22Rv1 (cell line): ENCODE measurements around the gene KRTAP10-11.
"Not testable (repeated sequence)": the region's sequence is repeated elsewhere in the genome, so short reads cannot be mapped to it uniquely, and the experiment has no call there.

Source experiments
- H3K27ac ChIP-seq: fragments of 450-650 bp; 2 replicates; pipeline ENCODE4 v1.5.1; 2017
- ZFX ChIP-seq: fragments of 450-650 bp; IDR thresholded peaks from 2 replicates; pipeline ENCODE4 v1.6.1; 2017; ENCODE audit warnings: antibody characterized with exemption, borderline replicate concordance
- TF ChIP-seq, protein P1 (sequence below): fragments of 450-650 bp; IDR thresholded peaks from 2 replicates; pipeline ENCODE4 v1.5.1; 2017; ENCODE audit warnings: mild to moderate bottlenecking

The KRTAP10-11 gene

DNA sequence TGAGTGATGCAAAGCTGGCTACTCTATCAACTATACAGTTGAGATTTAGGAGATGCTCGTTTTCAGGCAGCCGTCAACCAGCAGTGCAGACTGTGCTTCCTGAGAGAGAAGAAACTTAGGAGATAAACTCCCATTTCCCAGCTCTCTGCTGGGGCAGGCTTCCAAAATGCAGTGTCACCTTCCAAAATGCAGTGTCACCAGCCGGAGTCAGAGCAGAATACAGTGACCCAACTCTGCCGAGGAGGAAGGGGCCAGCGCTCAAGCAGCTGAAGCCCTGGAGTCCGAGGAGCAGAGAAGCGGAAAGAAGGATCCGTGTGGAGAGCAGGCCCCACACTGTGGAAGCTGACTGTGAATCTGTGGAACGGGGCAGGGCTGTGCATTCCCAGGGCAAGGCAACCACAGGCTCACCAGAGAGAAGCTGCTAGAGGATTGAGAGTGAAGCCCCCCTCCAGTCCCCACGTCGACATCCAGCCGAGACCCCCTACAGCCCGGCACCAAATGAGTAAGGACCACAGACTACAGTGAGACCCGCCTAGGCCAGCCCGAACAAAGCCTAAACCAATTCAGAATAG lies 36.5 kb downstream of the KRTAP10-11 start:
- H3K27ac ChIP-seq = no peak overlapping the region
- no peak for TF ChIP-seq ZFX
- TF ChIP-seq, protein P1, sequence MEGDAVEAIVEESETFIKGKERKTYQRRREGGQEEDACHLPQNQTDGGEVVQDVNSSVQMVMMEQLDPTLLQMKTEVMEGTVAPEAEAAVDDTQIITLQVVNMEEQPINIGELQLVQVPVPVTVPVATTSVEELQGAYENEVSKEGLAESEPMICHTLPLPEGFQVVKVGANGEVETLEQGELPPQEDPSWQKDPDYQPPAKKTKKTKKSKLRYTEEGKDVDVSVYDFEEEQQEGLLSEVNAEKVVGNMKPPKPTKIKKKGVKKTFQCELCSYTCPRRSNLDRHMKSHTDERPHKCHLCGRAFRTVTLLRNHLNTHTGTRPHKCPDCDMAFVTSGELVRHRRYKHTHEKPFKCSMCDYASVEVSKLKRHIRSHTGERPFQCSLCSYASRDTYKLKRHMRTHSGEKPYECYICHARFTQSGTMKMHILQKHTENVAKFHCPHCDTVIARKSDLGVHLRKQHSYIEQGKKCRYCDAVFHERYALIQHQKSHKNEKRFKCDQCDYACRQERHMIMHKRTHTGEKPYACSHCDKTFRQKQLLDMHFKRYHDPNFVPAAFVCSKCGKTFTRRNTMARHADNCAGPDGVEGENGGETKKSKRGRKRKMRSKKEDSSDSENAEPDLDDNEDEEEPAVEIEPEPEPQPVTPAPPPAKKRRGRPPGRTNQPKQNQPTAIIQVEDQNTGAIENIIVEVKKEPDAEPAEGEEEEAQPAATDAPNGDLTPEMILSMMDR = no peak

DNA sequence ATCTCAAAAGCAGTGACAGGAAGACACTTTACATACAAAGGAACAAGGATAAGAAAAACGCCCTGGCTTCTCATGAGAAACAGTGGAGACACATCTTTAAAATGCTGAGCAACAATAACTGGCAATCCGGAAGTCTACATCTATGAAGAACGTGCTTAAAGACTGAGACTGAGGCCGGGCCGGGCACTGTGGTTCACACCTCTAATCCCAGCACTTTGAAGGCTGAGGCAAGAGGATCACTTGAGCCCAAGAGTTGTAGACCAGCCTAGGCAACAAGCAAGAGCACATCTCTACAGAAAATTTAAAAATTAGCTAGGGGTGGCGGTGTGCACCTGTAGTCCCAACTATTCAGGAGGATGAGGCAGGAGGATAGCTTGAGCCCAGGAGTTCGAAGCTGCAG lies 37.9 kb downstream of the KRTAP10-11 start:
- TF ChIP-seq ZFX = no peak
- TF ChIP-seq, protein P1 = no peak
- no peak overlapping the region for H3K27ac ChIP-seq

DNA sequence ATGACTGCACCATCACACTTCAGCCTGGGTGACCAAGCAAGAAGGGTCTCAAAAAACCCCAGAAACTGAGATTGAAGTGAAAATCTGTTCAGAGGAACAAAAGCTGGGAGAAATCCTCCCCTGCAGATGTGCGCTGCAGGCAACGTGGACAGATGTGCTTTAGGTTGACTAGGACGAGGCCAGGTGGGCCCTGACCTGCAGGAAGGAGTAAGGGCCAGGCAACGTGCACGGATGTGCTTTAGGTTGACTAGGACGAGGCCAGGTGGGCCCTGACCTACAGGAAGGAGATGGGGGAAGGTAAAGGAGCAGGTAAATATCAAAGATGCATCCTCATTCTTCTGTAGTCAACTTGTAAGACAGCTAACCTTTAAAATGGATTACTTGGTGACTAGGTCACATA lies 38.3 kb downstream of the KRTAP10-11 start:
- TF ChIP-seq, protein P1 = no peak
- no peak for TF ChIP-seq ZFX
- no peak overlapping the region for H3K27ac ChIP-seq

DNA sequence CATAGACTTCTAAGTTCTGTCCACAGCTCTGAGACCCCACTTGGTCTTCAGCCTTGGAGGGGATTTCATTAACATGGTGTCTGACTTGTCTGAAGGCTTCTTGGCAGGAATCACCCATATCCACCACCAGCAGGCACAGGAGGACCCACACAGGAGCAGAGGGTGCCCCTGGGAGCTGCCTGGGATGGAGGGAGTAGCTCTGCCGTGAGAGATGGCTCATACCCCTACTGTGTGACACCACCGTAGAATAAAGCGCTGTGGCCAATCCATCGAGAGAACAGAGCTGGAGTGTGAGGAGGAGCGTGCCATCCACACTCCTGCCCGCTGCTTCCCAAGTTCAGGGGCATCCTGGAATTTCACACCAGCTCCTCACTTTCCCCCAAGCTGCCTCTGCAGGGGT lies 38.8 kb downstream of the KRTAP10-11 start:
- H3K27ac ChIP-seq = not testable (repeated sequence)

DNA sequence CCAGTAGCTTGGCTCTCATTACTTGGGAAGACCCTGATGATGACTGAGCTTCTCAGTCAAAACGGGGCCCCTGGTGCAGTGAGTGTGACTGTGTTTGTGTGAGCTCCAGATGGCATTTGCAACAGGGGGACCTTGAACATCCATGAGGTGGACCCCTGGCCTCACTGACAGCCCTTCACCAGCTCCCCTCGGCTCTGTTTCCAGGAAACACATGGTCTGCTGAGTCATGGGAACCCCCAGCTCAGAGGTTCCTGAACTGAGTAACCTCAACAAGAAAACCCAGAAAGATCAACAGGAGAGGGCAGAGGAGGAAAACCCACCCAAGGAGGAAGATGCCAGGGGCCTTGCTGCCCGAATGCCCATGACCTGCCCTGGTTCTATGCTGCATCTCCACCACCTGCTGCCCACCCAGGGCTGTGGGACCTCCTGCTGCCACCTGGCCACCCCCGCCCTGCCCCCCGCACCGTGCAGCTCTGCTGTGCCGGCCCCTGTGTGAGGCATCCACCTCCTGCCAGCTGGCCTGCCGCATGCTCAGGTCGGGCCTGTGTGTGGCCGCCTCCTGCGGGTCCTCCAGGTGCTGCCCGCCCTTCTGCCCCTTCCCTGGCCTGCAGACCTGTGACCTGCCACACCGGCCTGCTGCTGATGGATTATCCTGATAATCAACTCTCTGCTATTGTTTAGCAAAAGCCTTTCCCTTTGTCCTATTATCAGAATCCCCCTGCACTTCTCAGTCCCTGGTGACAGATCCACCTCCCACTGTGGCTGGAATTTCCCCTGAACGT lies 40.0 kb downstream of the KRTAP10-11 start:
- TF ChIP-seq, protein P1 = no peak
- no peak for TF ChIP-seq ZFX
- H3K27ac ChIP-seq = no peak overlapping the region

DNA sequence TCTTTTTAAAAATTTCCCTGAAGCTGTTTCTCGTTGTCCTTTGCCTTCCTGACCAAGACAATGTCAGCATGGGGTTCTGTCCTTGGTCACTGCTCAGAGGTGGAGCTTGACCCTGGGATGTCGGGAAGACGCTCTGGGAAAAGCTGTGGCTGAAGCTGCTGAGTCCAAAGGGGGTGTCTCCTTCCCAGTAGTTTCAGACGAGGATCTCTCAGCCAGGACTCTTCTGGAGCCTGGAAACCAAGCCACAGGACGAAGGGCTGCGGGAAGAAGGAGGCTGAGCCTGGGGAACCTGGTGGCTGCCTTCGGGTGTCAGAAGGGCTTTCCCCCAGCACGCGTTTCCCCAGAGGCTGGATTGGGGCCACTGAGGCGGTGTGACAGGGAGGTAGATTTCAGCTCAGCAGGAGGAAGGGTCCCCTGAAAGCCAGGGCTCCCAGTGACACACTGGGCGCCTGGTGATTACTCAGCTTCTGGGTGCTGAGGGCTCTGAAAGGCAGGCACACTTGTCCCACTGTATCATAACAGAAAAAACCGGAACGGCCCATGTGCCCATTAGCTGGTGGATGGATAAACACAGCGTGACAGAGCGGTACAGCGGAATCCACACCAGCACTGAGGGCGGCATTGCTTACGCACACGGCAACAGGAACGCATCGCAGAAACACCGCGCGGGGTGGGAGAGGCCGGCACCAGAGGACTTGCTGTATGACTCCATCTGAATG lies 40.8 kb downstream of the KRTAP10-11 start:
- TF ChIP-seq, protein P1 = no peak
- no peak for TF ChIP-seq ZFX

DNA sequence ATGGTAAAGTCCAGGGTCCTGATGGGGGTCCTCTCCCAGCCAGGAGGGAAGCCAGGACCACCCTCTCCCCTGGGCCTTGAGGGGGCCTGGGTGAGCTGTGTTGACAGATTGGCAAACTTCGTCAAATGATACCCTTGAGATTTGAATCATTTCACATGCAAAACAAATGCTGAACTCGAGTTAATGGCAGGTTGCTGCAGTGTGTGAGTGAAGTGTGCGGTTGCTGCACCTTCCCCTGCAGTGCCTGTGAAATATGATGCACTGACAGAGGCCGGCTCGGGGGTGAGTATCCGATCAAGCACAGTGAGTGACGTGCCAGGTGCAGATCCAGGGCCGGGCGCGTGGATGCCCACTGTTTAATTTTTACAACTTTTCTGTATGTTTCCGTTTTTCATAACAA lies 41.5 kb downstream of the KRTAP10-11 start:
- no peak overlapping the region for H3K27ac ChIP-seq
- TF ChIP-seq, protein P1 = no peak
- TF ChIP-seq ZFX = no peak

More for the DNA sequence above, 40.8 kb downstream of the KRTAP10-11 start:
- H3K27ac ChIP-seq = no peak overlapping the region

GRCh38 chr21:44689740-44690139 lies 43.5 kb downstream of the KRTAP10-11 start:
- not testable (repeated sequence) for H3K27ac ChIP-seq
